IPS DF 19.7 (cell line): Measurements from ENCODE around the gene TOX3.

Source experiments
- DNase-seq: peaks from one replicate; pipeline ENCODE4 v3.0.0-alpha.2; 2013; ENCODE audit warnings: low read depth, low spot score

TOX3 gene

GRCh38 chr16:52563767-52564611, 17.0 kb upstream of the TOX3 start:
- DNase-seq, result no peak

- no peak for DNase-seq
These were observed 15.8 kb upstream of the TOX3 start for GRCh38 chr16:52562770-52563169.

- DNase-seq, result no peak
These were observed 15.2 kb upstream of the TOX3 start for GRCh38 chr16:52561910-52562741.

GRCh38 chr16:52558448-52558847, 11.5 kb upstream of the TOX3 start:
- DNase-seq, result no peak

- no peak for DNase-seq
These were observed 10.3 kb upstream of the TOX3 start for GRCh38 chr16:52557236-52557635.

GRCh38 chr16:52556083-52556482, 9.1 kb upstream of the TOX3 start:
- DNase-seq, result no peak

GRCh38 chr16:52555572-52555971, 8.6 kb upstream of the TOX3 start:
- no peak for DNase-seq

GRCh38 chr16:52554334-52554733, 7.4 kb upstream of the TOX3 start:
- no peak for DNase-seq

GRCh38 chr16:52553322-52553721, 6.4 kb upstream of the TOX3 start:
- no peak for DNase-seq

- no peak for DNase-seq
These were observed 5.7 kb upstream of the TOX3 start for GRCh38 chr16:52552643-52553042.

GRCh38 chr16:52549011-52549692, 2.2 kb upstream of the TOX3 start:
- peak; percentile 77 for DNase-seq

- DNase-seq, result no peak
These were observed 1.5 kb upstream of the TOX3 start for GRCh38 chr16:52548261-52549010.

GRCh38 chr16:52547834-52548215, 882 bp upstream of the TOX3 start:
- no peak for DNase-seq

- DNase-seq, result no peak
These were observed 496 bp downstream of the TOX3 start for GRCh38 chr16:52546291-52547003.

- DNase-seq, result no peak
These were observed 1.1 kb downstream of the TOX3 start for GRCh38 chr16:52545898-52546266.

GRCh38 chr16:52545222-52545897, 1.6 kb downstream of the TOX3 start:
- no peak for DNase-seq

- DNase-seq, result no peak
These were observed 2.2 kb downstream of the TOX3 start for GRCh38 chr16:52544703-52545102.

GRCh38 chr16:52543654-52544053, 3.3 kb downstream of the TOX3 start:
- no peak for DNase-seq

- DNase-seq, result no peak
These were observed 6.0 kb downstream of the TOX3 start for GRCh38 chr16:52540910-52541309.

GRCh38 chr16:52539191-52539590, 7.8 kb downstream of the TOX3 start:
- DNase-seq, result no peak
